Measurements from ENCODE around the gene ICE1. TPM values are rescaled to one million over a fixed set of nuclear protein-coding genes. Genes with fewer than 3 reads are reported as not detected.
"Not testable (repeated sequence)": the region's sequence is repeated elsewhere in the genome, so short reads cannot be mapped to it uniquely, and the experiment has no call there.

The ICE1 gene
- total RNA-seq, 1 donor from 2014 or later = 13.5 TPM

DNA sequence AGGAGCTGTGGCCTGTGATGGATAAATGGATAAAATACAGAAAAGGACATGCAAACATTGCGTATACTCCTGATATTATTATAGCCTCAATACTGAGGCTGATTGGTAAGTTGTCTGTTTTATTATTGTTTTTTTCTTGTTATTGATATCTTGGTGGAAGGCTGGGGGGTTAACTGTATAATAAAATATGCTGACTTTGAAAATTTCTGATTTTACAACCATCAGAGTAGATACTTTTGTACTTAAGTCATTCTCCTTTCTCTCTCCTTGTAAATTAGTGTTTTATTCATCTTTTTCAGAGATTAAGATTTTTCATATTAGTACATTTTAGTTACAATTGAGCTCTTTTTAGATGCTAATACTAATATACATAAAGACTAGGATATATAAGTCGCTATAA lies 53.5 kb downstream of the ICE1 start:
- intact Hi-C loops (cut with DNase I) = no loop called here
- H3K9me3 ChIP-seq = no peaks in the 10 kb centered on the region
- no peak overlapping the region for H3K4me3 ChIP-seq
- DNase-seq (ENCODE audit: low spot score in 2 of 2) = no peak
- H3K27me3 ChIP-seq = no peaks in the 10 kb centered on the region
- H3K36me3 ChIP-seq = peaks cover 26 to 58% of the 10 kb centered on the region in 2 donors
- H3K27ac ChIP-seq = no peak overlapping the region
- TF ChIP-seq, protein P1, sequence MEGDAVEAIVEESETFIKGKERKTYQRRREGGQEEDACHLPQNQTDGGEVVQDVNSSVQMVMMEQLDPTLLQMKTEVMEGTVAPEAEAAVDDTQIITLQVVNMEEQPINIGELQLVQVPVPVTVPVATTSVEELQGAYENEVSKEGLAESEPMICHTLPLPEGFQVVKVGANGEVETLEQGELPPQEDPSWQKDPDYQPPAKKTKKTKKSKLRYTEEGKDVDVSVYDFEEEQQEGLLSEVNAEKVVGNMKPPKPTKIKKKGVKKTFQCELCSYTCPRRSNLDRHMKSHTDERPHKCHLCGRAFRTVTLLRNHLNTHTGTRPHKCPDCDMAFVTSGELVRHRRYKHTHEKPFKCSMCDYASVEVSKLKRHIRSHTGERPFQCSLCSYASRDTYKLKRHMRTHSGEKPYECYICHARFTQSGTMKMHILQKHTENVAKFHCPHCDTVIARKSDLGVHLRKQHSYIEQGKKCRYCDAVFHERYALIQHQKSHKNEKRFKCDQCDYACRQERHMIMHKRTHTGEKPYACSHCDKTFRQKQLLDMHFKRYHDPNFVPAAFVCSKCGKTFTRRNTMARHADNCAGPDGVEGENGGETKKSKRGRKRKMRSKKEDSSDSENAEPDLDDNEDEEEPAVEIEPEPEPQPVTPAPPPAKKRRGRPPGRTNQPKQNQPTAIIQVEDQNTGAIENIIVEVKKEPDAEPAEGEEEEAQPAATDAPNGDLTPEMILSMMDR (IDR thresholded peaks at IDR 0.05) = no peak
- no peaks in the 10 kb centered on the region for H3K4me1 ChIP-seq

DNA sequence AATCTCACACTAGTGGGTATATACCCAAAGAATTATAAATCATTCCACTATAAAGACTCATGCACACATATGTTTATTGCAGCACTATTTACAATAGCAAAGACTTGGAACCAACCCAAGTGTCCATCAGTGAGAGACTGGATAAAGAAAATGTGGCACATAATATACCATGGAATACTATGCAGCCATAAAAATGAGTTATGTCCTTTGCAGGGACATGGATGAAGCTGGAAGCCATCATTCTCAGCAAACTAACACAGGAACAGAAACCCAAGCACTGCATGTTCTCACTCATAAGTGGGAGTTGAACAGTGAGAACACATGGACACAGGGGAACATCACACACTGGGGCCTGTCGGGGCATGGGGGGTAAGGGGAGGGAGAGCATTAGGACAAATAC lies 57.1 kb downstream of the ICE1 start:
- H3K36me3 ChIP-seq = peaks cover 27 to 52% of the 10 kb centered on the region in 2 donors
- DNase-seq (ENCODE audit: low spot score in 2 of 2); intact Hi-C loops (cut with DNase I); H3K4me1 ChIP-seq; H3K9me3 ChIP-seq; H3K27ac ChIP-seq; H3K4me3 ChIP-seq; H3K27me3 ChIP-seq: not testable (repeated sequence)

DNA sequence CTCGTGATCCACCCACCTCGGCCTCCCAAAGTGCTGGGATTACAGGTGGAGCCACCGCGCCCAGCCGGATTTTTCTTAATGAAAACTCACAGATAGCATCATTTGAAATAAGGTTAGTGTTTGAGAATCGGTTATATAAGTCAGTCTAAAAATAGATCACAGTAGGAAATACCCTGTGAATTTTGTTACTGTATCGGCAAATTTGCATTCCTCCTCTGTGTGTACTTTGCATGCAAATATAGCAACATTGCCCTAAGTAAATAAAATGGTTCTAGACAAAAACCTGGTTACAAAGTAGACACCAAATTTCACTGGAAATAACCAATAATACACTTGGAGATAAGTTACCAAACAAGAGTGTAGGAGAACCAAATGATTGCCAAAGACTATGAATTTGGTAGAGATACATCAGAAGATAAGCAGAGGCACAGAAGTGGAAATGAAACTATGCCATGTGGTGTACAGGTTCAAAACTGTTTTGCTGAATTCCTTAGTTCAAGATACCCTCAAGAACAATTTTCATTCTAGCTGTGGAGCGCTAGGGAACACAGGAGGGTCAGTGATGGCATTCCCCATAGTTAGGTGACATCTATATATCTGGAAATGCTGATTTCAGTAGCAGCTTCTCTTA lies 58.1 kb downstream of the ICE1 start:
- no peak for DNase-seq (ENCODE audit: low spot score in 2 of 2)
- no peaks in the 10 kb centered on the region for H3K4me1 ChIP-seq
- H3K27ac ChIP-seq = no peak overlapping the region
- no peak overlapping the region for H3K4me3 ChIP-seq
- peaks cover 26 to 42% of the 10 kb centered on the region in 2 donors for H3K36me3 ChIP-seq
- no peaks in the 10 kb centered on the region for H3K9me3 ChIP-seq
- intact Hi-C loops (cut with DNase I) = no loop called here
- H3K27me3 ChIP-seq = no peaks in the 10 kb centered on the region
- TF ChIP-seq, protein P1 (IDR thresholded peaks at IDR 0.05) = no peak

DNA sequence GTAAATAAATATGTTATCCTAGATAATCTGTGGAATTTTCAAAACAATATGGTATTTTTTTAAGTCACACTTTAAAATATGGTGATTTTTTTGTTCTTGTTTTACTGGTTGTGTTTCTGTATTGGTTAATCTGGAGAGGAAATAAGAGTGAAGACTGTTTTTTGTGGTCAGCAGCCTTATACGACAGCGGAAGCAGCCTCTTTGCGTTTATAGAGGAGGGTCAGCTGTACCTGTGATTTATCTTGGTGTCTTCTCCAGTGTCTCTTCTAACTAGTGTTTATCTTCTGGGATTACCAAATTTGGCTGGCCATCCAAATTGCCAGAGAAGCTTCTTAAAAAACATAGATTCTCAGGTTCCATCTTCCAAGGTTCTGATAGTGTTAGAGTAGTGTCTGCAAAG lies 58.7 kb downstream of the ICE1 start:
- no peak for DNase-seq (ENCODE audit: low spot score in 2 of 2)
- Histone ChIP-seq H3K36me3 (peaks cover 23 to 39% of the 10 kb centered on the region in 2 donors), H3K27me3 (no peaks in the 10 kb centered on the region), H3K4me3 (no peak overlapping the region), H3K9me3 (no peaks in the 10 kb centered on the region), H3K27ac (no peak overlapping the region), H3K4me1 (no peaks in the 10 kb centered on the region)
- TF ChIP-seq, protein P1 (IDR thresholded peaks at IDR 0.05) = no peak
- intact Hi-C loops (cut with DNase I) = no loop called here

DNA sequence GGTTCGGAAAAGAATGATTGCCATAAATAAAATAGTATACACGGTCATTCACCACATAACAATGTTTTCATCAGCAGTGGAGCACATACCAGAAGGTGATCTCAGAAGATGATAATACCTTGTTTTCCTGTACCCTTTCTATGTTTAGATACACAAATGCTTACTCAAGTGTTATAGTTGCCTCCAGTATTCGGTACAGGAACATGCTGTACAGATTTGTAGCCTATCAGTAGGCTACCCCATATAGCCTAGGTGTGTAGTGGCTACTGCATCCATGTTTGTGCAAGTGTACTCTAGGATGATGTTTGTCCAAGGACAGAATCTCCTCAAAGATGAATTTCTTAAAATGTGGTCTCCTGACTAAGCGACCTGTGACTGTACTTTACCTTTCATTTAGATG lies 59.2 kb downstream of the ICE1 start:
- no peaks in the 10 kb centered on the region for H3K9me3 ChIP-seq
- H3K27me3 ChIP-seq = no peaks in the 10 kb centered on the region
- no peak overlapping the region for H3K27ac ChIP-seq
- H3K4me3 ChIP-seq = no peak overlapping the region
- DNase-seq (ENCODE audit: low spot score in 2 of 2) = no peak
- peaks cover 23 to 39% of the 10 kb centered on the region in 2 donors for H3K36me3 ChIP-seq
- no peaks in the 10 kb centered on the region for H3K4me1 ChIP-seq
- TF ChIP-seq, protein P1 (IDR thresholded peaks at IDR 0.05) = no peak
- intact Hi-C loops (cut with DNase I) = no loop called here

DNA sequence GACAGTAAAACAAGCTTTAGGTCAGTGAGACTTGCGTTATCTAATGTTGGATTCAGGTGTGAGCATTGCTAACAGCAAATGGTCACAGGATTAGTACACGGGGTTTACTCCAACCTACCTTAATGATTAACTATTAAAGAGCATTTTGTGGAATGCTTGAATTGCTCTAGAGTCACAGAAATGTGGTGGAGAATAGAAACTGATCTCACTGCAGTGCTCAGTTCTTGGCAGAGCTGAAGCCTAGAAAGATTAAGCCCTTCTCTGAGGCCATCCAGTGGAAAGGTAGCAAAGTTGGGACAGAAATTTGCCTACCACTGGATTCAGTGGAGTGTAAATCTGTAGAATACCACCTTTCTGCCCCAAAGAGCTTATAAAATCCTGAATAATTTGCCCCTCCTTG lies 60.9 kb downstream of the ICE1 start:
- Histone ChIP-seq H3K4me1 (no peaks in the 10 kb centered on the region), H3K27ac (no peak overlapping the region), H3K9me3 (no peaks in the 10 kb centered on the region), H3K27me3 (no peaks in the 10 kb centered on the region), H3K4me3 (no peak overlapping the region), H3K36me3 (peaks cover 16 to 27% of the 10 kb centered on the region in 2 donors)
- intact Hi-C loops (cut with DNase I) = no loop called here
- TF ChIP-seq, protein P1 (IDR thresholded peaks at IDR 0.05) = no peak
- DNase-seq (ENCODE audit: low spot score in 2 of 2) = no peak
